ENCODE data around the gene NUDT16L1.

Gene NUDT16L1

DNA sequence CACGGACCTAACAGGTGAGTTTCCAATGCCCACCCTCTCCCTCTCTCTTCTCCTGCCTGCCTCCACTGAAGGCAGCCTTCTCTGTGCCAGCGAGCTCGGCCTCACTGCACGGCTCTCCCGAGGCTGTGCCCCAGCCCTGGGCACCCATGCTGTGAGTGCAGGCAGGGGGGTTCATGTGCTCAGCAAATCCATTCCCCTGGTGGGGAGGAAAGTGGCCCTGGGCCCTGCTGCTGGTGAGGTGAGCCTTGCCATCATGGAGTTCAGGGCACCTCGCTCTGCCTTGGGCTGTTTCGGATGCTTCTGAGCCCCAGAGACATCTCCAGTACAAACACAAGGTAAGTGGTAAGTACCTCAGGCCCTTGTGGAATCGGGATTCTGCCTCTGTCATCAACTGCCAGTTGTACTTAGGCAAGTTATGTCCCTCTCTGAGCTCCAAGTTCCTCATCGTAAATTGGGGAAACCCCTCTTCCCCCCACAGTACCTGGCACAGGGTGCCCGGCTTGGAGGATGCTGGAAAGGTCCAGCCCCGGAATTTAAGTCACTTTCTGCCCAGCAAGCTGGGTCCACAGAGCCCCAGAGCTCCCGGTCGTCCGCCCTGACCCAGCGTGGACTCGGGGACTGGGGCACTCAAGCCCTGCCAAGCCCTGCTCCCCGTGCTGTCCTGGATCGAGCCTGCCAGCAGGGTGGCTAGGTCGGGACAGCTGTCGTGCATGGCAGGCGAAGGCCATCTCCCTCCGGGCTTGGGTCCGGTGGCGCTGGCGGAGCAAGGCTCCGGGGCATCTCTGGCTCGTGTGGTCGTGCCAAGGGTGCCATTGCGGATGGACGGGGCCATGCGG lies 684 bp upstream of the NUDT16L1 start:
- in situ Hi-C loops (cut with MboI; ENCODE audit: low sequenced_read_pairs) = no loop called here

DNA sequence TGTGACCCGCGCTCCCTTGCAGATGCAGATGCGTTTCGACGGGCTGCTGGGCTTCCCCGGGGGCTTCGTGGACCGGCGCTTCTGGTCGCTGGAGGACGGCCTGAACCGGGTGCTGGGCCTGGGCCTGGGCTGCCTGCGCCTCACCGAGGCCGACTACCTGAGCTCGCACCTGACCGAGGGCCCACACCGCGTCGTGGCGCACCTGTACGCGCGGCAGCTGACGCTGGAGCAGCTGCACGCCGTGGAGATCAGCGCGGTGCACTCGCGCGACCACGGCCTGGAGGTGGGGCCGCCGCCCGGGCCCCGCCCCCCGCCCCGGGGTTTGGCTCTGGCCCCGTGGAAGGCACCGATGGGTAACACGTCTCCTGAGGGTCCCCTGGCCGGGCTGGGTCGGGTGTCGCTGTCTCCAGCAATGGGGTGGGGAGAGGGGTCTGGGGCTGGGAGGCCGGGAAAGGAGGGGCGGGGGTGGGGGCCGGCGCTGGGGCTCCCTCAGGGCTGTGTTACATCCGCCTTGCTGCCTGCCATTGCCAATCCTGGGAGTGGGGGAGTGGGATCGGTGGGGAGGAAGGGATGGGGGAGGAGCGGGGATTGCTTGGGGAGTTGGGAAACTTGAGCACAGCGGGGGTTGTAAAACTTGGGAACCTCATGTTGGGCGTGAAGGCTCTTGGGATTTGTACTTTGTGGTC lies 737 bp downstream of the NUDT16L1 start:
- in situ Hi-C loops (cut with MboI; ENCODE audit: low sequenced_read_pairs) = no loop called here

DNA sequence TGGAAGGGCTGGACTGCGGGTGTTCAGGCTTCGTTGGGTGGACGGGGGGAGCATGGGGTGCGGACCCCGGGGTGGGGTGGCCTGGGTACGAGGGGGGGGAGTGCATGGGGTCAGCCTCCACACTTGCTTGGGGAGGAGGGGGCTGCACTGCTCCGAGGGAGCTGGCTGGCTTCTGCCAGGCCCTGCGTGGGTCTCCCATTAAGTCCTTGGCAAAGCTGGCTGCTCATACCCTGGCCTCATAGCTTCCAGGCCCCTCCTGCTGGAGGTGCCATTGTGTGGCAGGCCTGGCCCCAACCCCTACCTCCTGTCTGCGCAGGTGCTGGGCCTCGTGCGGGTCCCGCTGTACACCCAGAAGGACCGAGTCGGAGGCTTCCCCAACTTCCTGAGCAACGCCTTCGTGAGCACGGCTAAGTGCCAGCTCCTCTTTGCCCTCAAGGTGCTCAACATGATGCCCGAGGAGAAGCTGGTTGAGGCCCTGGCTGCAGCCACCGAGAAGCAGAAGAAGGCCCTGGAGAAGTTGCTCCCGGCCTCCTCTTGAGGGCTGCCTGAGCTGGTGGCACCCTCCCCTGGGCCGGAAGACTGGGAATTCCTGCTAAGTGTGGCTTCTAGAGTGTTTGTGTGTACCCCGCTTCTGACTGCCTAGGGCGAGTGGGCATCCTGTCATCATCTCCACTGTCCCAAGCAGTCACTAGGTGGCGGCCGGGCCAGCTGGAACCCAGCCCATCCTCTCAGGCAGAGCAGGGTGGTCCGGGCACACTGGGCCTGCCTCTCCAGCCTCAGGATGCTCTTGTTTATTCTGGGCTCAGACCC lies 1.5 kb downstream of the NUDT16L1 start:
- in situ Hi-C loops (cut with MboI; ENCODE audit: low sequenced_read_pairs) = no loop called here

DNA sequence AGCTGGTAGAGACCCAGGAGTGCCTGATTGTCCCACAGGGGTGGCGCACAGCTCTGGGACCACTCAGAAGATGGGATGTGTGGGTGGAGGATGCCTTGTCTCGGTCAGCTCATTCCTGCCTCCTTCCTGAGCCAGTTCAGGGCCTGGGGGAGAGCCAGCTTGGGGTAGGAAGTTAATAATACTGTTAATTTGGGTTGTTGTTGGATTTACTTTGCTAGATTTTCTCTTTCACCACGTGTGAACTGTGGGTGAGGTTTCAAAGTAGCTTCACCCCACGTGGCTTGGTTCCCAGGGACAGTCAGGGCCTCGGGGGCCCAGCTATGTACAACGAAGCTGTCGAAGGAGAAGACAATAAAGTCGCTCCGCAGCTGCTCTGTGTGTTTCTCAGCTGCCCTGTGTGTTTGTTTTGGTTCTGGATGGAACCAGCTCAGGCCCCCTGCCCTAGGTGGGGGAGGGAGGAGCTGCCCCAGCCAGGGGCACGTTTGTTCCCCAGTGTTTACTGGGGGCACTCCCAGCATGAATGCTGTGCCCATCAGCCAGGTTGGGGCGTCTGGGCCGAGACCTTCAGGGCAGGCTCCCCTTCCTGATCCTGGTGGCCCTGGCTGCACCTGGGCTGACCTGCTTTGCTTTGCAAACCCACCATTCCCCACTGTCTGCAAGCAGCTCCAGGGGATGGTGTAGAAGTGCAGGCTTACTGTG lies 2.3 kb downstream of the NUDT16L1 start:
- in situ Hi-C loops (cut with MboI; ENCODE audit: low sequenced_read_pairs) = no loop called here

DNA sequence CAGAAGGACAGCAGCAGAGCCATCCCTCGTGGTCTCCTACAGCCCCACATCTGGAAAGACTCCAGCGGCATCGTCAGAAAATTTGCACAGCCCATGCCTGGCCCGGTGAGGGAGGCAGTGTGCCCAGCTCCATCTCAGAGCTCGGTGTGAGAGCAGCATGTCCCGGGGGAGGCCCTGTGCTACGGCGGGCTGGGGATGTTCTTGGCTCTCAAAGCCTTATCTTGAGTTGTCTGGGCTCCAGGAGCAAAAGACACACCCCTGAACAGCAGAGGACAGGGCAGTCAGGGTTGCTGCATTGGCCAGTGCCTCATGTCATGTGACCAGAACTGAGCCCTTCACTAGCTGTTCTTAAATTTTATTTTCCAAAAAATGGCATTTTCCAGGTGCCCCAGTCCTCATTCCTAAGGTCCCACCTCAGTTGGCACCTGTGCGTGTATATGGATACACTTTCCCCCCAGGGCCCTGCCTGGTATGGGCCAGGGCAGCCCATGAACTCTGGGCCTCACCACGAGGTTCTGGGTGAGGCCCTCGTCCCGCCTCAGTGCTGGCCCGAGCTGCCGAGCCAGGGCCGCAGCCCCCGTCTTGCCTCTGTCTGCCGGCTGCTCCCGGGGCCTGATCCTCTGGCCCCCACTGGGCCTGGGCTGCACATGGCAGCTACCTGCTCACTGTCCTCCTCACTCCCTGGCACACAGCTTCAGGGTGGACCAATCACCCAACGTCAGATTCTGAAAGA lies 3.0 kb downstream of the NUDT16L1 start:
- in situ Hi-C loops (cut with MboI; ENCODE audit: low sequenced_read_pairs) = no loop called here

DNA sequence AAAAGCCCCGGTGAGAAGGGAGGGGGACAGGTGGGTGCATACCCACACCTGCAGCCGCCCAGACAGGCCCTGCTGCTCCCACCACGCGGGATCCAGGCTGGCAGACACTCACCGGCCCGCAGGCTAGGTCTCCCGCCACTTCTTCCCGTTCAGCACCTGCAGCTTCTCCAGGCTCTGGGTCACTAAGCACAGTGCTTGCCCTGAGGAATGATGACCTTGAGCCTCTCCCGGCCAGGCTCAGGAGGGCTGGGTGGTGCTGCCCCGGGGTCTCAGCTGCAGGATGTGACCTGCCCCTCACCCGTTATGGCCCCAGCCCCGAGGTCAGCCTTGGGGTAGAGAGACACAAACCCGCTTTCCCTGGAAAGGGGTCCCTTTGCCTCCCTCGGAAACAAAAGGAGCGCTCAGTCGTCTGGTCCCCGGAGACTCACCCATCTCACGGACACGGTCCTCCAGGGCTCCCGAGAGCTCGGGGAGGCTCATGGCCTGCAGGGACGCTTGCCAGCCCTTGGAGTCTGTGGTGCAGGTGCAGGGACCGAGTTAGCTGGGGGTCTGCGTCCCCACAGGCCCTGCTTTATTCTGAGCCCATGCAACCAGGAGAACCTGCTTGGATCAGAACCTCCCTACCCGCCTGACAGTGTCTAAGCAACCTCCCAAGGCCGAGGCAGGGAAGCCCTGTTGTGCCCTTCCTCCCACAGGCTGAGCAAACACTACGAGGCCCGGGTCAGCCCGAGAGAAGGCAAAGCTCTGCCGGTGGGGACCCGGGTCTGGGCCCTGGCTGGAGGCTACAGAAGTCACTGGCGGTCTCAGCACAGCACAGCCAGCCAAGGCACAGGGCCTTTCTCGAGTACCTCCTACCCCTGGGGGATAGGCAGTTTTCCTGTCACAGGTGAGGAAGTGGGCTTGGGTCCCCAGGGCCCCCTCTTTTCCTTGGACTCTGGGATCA lies 3.8 kb downstream of the NUDT16L1 start:
- in situ Hi-C loops (cut with MboI; ENCODE audit: low sequenced_read_pairs) = no loop called here

DNA sequence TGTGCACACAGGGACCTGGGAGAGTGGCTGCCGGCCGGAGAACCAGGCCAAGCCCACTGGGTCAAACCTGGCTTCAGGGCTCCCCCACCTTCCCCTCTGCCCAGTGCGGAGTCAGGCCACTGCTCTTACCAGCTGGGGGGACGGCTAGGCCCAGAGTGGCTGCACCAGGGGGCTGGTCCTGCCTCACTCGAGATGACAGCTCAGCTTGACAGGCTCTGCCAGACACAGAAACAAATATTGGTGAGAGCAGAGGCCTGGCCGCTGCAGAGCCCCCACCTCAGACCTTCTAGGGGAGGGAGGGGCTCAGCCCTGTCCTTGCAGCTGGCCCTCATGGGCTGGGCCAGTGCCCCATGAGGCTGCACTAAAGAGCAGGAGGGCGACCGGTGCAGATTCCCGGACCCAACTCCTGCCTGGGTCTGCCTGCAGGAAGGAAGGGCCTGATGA lies 4.5 kb downstream of the NUDT16L1 start:
- in situ Hi-C loops (cut with MboI; ENCODE audit: low sequenced_read_pairs) = no loop called here

DNA sequence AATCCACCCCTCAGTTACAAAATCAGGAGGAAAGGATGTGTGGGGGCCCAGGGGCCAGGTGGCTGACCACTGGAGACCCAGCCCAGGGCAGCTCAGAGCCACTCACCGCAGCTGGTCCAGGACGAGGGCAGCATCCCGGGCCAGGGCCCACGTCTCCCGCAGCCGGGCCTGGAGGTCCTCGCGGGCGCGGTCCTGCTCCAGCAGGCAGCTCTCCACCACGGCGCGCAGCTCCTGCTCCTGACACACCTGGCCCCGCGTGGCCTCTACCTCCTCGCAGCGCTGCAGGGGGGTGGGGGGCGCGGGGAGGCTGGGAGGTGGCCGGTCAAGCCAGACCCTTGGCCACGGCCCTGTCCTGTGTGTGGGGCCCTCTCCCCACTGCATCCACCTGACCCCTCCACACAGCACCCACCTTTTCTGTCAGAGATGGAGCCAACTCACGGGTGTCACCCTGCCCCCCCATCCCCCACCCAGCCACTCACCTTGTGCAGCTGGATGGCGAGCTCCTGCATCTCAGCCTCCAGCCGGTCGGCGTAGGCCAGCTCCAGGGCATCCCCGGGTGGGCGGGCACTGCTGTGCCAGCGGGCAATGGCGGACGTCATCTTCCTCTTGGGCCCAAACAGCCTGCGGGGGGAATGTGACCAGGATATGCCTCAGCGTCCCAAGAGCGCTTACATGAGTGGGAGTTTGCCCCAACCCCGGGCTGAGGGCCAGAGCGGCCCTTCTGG lies 5.1 kb downstream of the NUDT16L1 start:
- in situ Hi-C loops (cut with MboI; ENCODE audit: low sequenced_read_pairs) = no loop called here

DNA sequence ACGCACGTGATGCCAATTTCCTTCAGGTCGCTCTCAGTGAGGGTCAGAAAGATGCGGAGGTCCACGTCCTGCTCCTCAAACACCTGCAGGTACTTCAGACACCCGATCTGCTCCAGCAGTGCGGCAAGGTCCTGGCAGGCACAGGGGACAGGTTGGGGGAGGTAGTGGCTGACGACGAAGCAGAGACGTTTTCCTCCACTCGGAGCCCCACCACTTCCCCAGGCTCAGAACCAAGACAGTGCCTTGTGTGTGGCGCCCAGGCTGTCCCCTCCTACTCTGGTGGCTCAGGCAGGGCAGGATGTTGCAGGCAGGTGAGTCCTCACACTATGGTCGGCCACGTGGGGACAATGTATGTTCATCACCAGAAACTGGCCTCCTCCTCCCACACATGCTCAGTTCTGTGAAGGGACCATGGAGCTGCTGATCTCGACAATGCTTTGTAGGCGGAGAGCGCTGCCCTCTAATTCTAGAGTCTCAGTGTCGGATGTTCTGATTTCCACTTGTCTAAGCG lies 5.7 kb downstream of the NUDT16L1 start:
- in situ Hi-C loops (cut with MboI; ENCODE audit: low sequenced_read_pairs) = no loop called here

DNA sequence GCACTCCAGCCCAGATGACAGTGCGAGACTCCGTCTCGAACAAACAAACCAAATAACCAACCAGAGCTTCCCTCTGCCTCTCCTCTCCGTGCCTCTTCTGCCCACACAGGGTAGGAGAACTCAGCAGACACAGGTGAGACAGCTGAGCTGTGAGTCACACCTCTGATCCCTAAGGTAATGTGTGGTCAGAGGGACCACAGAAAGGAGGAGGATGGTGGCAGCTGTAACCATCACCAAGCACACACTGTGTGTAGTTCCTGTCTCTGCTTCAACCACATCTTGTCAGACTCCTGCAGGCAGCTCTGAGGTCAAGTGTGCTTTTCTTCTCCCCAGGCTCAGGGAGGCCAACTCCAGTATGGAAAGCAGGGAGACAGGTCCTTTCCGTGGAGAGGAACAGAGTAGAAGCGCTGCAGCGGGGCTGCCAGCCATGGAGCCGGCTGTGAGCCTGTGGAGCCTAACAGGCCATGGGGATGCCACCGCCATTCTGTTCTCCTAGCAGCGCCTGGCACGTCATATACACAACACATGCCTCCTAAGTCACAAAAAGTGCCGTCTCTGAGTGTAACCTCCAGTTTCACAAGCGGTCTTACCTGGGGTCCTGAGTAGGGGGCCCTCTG lies 7.1 kb downstream of the NUDT16L1 start:
- in situ Hi-C loops (cut with MboI; ENCODE audit: low sequenced_read_pairs) = no loop called here

DNA sequence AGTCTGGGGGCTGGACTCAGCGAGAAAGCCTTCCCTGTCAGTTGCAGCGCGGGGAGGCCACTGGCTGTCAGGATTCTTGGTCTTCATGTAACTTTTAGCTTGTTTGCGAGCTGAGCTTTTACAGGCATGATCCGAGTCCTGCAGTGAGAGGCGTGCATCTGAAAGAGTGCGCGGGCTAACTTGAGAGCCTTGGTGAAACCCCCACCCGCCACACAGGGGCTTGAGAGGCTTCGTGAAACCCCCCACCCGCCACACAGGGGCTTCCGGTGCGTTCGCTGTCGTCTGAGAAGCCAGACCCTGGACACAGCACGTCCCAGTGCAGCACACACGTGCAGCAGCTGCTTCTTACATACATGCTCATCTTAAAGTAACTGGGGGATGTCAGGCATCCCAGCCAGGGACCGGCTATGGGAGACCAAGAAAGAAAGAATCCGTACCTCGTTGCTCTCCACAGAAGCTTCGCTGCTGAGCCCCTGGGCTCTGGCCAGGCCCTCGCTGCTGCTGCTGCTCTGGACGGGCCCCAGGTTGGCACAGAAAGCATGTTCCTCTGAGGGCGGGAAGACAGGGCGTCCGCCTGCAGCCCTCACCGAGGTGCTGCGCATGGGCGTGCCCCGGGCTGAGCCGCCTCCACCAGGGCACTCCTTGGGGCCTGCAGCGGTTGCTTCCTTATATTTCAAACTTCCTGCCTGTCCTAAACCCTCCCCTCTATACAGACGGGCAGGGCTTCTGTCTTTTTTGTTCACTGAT lies 7.8 kb downstream of the NUDT16L1 start:
- in situ Hi-C loops (cut with MboI; ENCODE audit: low sequenced_read_pairs) = no loop called here

DNA sequence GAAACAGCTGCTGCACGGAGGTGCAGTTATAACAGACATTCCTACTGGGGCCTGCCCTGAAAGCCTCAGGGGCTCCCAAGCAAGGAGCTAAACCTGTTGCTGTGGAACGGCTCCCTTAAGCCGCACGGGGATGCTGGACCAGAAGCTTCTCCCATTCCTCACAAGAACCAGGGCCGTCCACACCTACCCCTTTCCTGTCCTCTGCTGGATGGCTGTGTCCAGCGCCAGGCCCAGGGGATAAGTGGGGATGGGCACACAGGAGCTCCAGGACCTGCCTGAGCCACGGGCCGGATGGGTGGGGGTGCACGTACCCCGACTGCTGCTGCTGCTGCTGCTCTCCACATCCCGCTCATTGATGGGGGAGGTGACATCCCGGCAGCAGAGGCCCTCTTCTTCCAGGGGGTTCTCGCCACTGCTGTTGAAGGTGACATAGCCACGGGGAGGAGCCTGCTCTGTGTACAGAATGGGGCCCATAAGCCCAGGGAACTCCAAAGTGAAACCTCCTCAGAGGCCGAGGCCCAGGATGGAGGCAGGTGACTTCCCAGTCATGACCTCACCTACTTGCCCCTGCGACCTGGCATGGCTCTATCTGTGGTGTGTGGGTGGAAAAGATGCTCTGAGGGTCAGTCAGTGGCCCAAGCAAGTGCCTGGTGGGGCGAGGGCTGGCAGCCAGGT lies 8.6 kb downstream of the NUDT16L1 start:
- in situ Hi-C loops (cut with MboI; ENCODE audit: low sequenced_read_pairs) = no loop called here

DNA sequence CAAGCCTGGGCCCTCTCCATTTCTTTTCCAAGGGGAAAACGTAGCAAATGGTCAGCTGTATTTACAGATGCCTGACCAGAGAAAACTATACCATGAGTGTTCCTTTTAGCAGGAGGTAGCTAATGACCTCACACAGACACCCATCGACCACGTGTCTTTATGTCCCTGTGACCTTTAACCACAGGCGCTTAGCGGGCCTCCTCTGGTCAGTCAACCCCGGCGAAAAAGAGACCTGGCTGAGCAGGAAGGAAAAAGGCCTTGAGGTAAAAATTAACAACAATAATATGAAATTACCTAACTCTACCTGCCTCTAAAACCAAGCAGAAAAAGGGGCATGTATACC lies 9.1 kb downstream of the NUDT16L1 start:
- in situ Hi-C loops (cut with MboI; ENCODE audit: low sequenced_read_pairs) = no loop called here

DNA sequence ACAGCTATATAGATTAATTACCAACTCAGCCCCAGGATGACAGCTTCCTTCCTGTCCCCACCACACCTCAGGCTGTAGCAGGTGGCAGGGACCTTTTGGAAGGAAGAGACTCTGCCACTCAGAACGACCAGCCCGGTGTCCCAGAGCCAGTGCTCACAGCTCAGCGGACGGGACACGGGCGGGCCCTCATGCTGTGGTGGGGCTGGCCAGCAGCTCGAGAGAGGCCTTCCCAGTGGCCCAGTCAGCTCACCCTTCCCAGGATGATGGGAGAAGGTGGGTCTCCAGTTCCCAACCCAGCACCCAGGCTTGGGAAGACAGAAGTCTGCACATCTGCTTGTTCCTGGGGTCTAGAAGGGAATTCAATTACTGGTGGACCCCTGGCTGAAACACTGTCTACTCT lies 10.5 kb downstream of the NUDT16L1 start:
- in situ Hi-C loops (cut with MboI; ENCODE audit: low sequenced_read_pairs) = no loop called here

DNA sequence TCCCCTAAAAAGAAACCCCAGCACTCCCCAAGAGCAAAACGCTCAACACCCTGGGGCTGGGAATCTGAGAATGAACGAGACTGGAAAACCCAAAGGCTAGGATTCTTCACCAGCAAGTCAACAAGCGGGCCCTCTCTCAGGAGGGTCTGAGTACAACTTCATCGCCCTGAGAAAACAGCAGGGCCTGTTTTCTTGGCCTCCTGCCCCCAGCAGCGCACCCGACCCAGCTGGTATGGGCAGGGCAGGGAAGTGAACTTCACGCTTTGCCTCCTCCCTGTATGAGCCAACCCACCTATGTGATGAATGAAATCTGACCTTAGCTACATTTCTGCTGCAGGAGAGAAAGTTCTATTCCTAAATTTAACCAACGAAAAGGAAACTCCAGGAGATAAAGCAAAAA lies 11.1 kb downstream of the NUDT16L1 start:
- in situ Hi-C loops (cut with MboI; ENCODE audit: low sequenced_read_pairs) = no loop called here

DNA sequence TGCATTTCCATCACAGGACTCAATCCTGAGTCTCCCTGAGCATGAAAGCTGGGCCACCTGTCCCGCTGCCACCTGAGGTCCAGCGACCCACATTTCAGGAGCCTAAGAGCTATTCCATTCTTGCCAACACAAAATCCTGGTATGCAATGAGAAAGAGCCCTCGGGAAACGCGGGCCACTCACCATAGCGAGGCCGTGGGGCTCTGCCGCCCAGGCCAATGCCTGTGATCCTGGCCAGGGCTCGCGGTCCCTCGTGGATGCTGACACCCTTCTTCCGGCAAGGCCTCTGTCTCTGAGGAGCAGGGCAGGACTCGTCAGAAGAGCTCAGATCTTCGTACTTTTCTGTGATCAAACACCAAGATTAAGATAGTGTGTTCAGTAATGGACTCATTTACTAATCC lies 11.6 kb downstream of the NUDT16L1 start:
- in situ Hi-C loops (cut with MboI; ENCODE audit: low sequenced_read_pairs) = no loop called here

DNA sequence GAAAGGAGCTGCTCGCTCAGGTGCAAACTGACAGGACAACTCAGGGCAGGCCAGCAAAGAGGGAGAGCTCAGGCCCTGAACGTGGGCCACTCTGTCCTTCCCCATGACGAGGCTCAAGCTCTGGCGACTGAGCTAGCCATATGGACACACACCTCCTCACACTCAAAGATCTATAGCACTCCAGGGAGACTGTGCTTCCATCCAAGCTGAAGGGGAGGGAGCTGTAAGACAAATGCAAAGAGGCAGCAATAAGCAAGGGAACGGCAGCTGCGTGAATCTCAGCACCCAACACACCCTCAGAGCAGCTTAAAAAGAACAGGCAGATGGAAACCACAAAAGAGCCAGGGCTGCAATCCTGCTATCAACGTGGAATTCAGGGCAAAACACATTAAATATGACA lies 13.5 kb downstream of the NUDT16L1 start:
- in situ Hi-C loops (cut with MboI; ENCODE audit: low sequenced_read_pairs) = no loop called here

Measured in HL-60/S4 (cell line).